GM19035 (cell line): Measurements from ENCODE around the gene SLC25A51.

Experiments
- ATAC-seq: cut with Tn5 transposase; IDR thresholded peaks from one replicate; pipeline ENCODE4 v1.9.1; 2021; ENCODE audit not compliant: unreplicated experiment

Gene SLC25A51

GRCh38 chr9:37937366-37937765 is 33.4 kb upstream of the SLC25A51 start:
- no peak for ATAC-seq

- ATAC-seq, result no peak
Measured at GRCh38 chr9:37936965-37937364, 33.0 kb upstream of the SLC25A51 start.

- no peak for ATAC-seq
Measured at GRCh38 chr9:37936376-37936775, 32.4 kb upstream of the SLC25A51 start.

DNA sequence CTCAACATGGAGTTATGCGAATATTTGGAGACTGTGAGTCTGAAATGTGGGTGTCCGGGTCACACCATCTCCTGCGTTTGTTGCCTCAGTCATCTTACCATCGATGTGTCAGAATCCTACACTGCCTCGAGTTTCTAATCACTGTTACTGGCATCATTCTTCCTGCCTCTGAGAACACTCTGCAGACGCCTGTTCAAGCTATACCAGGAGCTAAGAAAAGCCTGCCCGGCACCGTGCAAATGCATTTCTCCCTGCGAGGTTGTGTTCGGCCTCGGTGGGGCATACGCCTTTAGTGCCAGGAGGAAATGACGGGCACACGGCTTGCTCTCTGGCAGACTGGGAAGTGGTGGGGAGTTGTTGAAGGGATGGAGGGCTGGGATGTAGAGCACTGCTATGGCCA is 31.2 kb upstream of the SLC25A51 start:
- ATAC-seq, result no peak

- ATAC-seq, result no peak
Measured at GRCh38 chr9:37931592-37931991, 27.7 kb upstream of the SLC25A51 start.

DNA sequence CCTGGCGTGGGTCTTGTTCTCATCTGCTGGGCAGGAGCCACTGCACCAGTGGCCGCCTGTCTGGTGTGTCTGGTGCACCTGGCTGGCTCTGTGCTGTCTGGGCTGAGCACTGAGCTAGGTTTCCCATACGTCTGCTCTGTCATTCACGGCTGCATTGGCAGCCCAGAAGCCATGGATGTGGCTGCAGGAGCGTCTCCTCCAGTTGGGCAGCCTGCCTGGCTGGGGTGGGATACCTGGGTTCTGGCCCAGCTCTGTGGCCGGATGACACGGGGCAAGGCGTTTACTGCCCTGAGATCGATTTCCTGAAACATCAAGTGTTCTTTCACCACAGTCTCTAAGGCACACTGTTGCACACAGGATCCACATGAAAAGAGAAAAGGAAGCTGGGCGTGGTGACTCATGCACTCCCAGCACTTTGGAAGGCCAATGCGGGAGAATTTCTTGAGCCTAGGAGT is 25.5 kb upstream of the SLC25A51 start:
- ATAC-seq, result no peak

DNA sequence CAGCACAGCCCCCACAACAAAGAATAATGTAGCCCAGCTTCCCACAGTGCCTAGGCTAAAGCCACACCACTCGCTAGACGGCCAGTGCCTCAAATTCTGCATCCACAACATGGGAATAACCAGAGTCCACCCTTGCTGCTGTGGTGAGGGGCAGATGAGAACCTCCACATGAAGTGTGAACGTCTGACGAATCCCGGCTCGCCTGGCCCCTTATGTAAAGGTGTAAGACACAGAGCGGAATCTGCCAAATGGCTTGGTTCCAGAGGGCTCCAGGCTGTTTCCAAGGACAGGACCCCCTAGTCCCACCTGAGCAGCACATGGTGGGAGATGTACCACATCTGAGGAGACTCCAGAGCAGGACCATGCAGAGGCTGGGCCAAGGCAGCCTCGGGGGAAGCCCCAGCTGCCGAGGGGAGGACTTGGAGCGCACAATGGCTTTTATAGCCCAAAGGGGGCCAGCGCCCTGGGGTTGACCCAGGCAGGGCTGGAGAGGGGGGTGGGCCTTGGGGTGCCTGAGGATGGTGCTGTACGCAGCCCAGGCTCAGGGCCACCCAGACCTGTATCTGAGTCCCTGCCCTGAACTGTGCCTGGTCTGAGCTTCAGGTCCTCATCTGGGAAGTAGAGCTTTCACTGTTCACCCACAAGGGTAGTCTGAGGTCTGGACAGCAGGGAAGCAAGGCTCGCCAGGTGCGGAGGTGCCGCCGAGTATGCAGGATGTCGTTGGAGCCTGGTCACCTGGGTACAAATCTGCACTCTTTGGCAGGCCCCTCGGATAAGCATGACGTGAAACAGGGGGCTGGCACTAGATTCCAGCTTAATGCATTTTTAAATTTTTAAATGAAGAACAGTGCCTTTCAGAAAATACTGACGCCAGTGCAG is 24.9 kb upstream of the SLC25A51 start:
- no peak for ATAC-seq

DNA sequence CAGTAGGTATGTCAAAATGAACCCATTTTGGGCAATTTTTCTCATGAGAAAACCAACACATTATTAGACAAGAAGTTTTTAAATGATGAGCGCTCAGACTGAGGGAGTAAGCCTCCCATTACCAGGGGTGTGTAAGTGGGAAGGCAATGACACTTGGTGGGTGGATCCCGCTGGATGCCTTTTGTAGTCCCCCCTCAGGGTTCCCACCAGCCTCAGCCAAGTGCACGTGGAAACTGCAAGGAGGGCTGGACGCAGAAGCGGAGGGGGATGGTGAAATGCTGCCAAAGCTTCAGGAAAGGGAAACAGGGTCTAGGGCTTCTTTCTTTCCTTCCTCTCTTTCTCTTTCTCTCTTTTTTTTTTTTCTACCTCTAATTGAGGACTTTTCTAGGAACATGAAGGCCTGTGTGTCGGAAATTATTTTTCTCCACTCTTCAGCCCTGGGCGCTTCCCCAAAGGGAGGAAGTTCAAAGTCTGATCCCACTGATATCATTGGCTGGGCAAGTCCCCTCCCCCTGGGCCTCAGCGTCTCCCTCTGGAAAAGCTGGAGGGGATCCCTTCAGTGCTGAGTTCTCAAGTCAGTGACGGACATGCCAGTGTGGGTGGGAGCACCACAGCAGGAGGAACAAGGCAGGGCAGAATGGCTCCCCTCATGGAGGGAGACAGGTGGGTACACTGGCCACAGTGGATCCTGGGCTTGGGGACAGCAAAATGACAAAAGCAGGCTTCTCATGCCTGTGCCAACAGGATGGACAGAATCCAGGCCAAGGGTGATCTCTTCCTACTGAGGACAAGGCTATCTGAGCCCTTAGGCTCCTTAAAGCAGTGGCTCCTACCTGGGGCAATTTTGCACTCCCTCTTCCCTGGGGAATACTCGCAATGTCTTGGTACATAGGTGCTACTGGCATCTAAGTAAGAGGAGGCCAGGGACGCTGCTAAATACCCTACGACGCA is 23.9 kb upstream of the SLC25A51 start:
- no peak for ATAC-seq

DNA sequence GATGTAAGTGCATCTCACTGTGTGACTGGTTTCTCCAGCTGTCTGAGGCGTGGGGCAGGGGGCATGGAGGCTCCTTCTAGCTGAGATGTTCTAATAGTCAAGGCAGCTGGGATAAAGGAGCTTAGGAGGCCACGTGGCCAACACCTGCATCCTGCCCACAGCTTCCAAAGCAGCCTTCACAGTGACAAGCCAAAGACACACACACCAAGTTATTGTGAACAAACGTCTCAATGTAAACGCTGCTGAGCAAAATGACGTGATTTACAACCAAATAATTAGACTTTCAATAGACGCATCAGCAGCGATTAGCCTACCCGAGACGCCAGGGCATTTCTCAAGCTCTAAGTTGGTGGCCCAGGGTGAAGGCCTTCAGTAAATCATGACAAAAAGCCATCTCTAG is 23.2 kb upstream of the SLC25A51 start:
- ATAC-seq, result no peak

DNA sequence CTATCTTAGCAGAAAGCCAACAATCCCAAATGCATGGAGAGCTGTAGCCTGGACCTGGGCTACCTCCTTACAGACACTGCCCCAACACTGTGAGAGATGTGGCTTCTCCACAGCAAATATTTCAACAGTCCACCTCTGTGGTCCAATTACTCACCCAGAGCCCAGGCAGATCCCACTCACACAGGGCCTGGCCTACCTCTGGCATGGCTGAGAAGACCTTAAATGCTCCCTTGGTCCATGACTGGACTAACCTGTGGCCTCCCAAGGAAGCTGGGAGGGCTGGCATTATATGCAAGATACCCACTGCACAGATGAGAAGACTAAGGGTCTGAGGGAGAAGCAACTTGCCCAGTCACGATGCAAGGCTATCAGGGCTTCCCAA is 22.8 kb upstream of the SLC25A51 start:
- no peak for ATAC-seq

DNA sequence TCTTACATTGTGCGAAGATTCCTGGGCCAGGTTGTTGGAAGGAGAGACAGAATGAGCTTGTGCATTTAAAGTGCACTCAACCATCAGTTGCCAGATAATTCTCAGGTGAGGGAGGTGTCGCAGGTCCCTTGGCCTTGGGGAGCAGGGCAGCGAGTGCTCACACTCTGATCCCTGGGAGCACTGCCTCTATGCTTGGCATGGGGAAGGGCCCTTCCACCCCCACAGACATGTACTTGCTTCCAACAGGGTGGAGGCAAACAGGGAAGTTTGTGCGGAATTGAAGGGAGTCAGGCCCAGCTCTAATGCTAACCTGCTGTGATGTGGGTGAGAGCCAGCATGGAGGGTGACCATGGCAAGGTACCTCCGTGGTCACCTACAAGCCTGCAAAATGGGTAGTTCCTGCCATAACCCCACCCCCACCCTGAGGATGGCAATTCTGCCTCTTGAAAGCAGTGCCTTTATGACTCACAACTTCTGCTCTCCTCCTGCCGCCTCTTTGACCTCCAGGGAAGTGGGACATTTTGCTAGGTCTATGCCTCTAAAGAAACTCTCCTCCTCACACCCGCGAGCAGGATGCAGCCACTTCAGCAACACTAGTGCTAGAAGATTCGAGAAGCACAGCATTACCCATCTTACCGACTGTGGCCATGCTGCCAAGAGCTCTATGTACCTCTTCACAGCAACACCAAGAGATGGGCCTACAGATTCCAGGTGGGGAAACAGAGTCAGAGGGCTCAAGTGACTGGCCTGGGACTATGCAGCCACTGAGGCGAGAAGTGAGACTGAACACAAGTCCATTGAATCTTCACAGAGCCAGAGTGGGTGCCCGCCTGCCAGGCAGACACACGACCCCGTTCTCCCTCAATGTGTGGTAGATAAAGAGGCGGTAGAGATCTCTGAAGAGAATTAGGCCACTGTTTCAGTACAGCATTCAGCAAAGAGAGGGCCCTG is 22.1 kb upstream of the SLC25A51 start:
- ATAC-seq, result no peak

DNA sequence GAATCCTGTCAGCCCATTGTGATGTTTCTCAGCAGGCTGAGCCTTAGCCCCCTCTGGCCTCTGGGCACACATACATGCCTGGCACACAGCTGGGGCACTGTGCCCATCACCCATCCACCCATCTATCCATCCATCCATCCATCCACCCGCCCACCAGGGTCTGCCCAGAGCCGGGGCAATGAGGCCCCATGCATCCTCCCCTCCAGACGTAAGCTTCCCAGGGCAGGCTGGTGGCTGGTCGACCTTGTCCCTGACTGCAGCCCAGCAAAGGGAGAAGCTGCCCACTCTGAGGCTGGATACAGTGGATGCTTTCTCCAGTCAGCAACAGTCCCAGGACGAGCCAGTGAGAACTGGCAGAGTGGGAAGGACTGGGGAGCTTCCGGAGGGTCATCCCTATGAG is 21.1 kb upstream of the SLC25A51 start:
- ATAC-seq, result no peak

- ATAC-seq, result no peak
Measured at GRCh38 chr9:37924538-37924937, 20.6 kb upstream of the SLC25A51 start.

- no peak for ATAC-seq
Measured at GRCh38 chr9:37923796-37924427, 20.0 kb upstream of the SLC25A51 start.

GRCh38 chr9:37923118-37923795 is 19.3 kb upstream of the SLC25A51 start:
- no peak for ATAC-seq

GRCh38 chr9:37922363-37923117 is 18.6 kb upstream of the SLC25A51 start:
- ATAC-seq, result no peak

- ATAC-seq, result no peak
Measured at GRCh38 chr9:37921546-37922300, 17.8 kb upstream of the SLC25A51 start.

DNA sequence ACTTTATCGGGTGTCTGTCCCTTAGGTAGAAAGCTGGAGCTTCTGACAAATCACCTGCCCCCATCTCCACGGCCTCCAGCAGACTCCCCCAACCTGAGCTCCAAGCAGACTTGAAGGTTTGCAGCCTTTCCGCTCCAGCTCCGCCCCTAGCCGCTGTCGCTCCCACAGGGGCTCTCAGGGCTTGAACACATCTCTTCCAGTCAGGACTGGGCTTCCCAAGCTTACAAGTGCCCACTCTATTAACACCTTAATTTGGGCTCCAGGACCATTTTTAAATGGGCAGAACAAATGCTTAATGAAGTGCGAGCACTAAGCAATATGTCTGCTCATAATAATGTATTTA is 17.2 kb upstream of the SLC25A51 start:
- ATAC-seq, result no peak
